DMS53 treated with DMSO at 0.1 percent for 48 hours (cell line): ENCODE data around the gene FLVCR1.
A peak's percentile ranks its signal among the peaks of the same experiment; 100 is the strongest.
"Not testable (repeated sequence)": the region's sequence is repeated elsewhere in the genome, so short reads cannot be mapped to it uniquely, and the experiment has no call there.

Experiments
- DNase-seq: peaks from one replicate; lab custom pipeline; 2025; ENCODE audit not compliant: unreplicated experiment; lab: John Stamatoyannopoulos, UW

The FLVCR1 gene

DNA sequence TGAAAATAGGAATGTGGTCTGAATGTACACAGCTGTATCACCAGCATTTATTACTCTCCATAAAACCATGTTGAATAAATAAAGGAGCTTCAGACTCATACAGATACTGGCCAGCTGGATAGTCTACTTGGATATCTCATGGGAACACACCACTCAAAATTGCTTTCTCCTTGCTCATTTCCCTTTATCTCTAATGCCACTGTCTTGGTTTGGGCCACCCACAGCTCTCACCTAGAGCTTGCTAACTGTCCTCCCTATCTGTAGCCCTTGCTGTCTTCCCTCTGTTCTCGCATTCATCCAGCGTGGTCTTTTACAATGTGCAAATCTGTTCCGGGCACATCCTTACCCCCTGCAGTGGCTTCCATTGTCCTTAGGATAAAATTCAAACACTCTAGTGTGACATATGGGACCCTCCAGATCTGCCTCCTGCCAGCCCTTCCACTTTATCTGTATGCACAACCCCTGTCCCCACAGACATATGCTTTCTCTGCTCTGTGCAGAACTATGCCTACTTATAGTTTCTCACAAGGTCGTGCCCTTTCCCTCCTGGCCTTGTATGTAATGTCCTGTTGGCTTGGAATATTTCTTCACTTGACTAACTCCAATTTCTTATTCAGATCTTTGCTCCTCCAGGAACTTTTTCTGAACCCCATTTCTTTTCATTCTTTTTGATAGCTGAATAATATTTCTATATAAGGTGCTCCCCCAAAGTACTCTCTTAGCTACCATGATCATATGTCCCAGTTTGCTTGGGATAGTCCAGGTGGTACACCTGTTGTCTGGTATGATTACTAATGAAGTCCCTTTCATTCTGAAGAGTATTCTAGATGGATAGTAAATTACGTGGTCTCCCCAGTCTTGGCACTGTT is 2.9 kb downstream of the FLVCR1 start:
- DNase-seq, result no peak

GRCh38 chr1:212862111-212862690 is 4.1 kb downstream of the FLVCR1 start:
- DNase-seq, result no peak

DNA sequence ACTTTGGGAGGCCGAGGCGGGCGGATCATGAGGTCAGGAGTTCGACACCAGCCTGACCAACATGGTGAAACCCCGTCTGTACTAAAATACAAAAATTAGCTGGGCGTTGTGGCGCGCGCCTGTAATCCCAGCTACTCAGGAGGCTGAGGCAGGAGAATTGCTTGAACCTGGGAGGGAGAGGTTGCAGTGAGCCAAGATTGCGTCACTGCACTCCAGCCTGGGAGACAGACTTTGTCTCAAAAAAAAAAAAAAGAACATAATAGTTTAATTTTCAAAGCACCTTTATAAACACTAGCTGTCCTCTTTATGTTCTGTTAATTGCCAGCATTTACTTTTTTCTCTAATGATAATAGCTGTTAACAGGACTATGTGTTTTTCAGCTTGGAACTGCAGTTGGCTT is 5.3 kb downstream of the FLVCR1 start:
- not testable (repeated sequence) for DNase-seq

DNA sequence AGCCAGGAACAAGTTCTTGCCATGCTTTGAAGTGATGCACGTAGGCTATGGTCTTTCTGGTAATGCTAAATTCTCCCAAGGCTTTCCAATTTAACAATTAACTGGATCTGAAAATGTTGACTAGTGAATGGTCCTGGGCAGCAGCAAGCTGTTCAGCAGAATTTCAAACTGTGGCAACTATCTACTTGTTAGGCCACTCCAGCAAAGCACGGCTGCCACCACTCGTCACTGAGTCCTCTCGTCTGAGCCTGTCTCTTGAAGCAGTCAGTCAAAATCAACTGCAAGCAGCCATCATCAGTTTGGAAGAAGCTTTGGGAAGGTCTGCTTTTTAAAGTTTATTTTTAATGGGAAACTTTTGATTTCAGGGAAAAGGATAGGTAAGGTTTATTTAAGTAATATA is 6.1 kb downstream of the FLVCR1 start:
- DNase-seq, result no peak

DNA sequence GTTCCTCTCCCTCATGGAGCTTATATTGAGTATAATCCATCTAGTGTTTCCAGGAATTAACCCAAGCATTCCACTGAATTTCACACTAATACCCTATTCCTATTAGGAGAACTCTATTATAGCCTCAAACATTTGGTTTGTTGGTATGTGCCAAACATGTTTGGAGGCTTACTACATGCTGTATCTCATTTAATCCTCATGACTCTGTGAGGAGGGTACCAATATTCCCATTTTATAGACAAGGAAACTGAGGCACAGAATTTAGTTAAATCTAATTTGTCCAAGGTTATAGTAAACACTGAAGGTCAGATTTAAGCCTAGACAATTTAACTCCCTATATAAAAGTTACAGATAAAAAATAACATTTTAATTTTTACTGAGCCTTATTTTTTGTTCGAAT is 9.1 kb downstream of the FLVCR1 start:
- no peak for DNase-seq

- no peak for DNase-seq
These were observed 13.9 kb downstream of the FLVCR1 start for GRCh38 chr1:212871976-212872375.

DNA sequence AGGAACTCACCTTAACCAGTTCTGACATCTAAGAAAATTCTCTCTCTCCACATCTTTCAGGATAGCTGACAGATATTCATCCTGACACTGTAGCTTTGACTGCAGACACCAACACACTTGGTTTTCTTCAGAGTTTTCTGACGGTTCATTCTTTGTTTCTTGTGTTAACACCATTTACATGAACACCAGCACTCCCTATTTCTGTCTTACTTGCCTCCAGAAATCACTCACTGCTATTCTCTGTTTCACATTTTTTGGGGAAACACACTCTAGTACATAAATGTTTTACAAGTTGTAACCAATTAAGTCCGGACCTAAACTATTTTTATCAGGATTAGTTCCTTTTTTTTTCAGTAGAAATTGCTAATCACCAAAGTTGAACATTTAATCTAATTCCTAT is 15.4 kb downstream of the FLVCR1 start:
- DNase-seq, result no peak

DNA sequence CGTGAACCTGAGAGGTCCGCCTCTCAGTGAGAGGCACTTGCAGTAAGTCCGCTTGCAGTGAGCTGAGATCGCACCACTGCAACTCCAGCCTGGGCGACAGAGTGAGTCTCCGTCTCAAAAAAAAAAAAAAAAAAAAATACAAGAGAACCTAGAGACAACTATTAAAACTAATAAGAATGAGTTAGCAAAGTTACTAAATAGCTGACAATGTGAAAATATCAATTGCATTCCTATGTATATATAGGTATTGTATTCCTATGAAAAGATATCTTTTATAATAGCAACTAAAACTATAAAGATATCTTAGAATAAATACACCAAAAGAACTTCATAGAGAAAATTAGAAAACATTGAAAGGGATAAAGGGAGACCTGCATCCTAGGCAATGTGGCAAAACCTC is 20.3 kb downstream of the FLVCR1 start:
- DNase-seq, result no peak

- no peak for DNase-seq
These were observed 22.0 kb downstream of the FLVCR1 start for GRCh38 chr1:212879947-212880690.

DNA sequence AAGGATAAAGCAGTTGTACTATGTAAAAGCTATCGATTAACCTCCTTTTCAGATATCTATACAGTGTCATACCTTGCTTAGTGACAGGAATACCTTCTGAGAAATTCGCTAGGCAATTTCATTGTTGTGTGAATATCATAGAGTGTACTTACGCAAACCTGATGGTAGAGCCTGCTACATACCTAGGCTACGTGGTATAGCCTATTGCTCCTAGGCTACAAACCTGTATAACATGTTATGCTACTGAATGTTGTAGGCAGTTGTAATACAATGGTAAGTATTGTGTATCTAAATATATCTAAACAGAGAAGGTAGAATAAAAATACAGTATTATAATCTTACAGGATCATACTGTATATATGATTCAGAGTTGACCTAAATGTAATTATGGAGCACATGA is 26.5 kb downstream of the FLVCR1 start:
- no peak for DNase-seq

GRCh38 chr1:212892108-212892507 is 34.0 kb downstream of the FLVCR1 start:
- DNase-seq, result no peak

GRCh38 chr1:212899845-212900244 is 41.8 kb downstream of the FLVCR1 start:
- DNase-seq, result peak; percentile 85

DNA sequence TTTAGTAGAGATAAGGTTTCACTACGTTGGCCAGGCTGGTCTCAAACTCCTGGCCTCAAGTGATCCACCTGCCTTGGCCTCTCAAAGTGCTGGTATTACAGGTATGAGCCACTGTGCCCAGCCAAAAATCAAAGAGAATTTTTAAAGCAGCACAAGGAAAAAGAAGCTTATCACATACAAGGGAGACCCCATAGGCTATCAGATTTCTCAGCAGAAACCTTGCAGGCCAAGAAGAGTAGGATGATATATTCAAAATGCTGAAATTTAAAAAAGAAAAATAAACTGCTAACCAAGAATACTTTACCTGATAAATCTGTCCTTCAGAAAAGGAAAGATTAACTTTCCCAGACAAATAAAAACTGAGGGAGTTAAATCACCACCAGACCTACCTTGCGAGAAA is 43.2 kb downstream of the FLVCR1 start:
- no peak for DNase-seq

- DNase-seq, result no peak
These were observed 44.0 kb downstream of the FLVCR1 start for GRCh38 chr1:212902054-212902453.

- no peak for DNase-seq
These were observed 45.6 kb downstream of the FLVCR1 start for GRCh38 chr1:212903664-212904063.

GRCh38 chr1:212908071-212908470 is 50.0 kb downstream of the FLVCR1 start:
- not testable (repeated sequence) for DNase-seq

GRCh38 chr1:212908971-212909370 is 50.9 kb downstream of the FLVCR1 start:
- DNase-seq, result no peak

DNA sequence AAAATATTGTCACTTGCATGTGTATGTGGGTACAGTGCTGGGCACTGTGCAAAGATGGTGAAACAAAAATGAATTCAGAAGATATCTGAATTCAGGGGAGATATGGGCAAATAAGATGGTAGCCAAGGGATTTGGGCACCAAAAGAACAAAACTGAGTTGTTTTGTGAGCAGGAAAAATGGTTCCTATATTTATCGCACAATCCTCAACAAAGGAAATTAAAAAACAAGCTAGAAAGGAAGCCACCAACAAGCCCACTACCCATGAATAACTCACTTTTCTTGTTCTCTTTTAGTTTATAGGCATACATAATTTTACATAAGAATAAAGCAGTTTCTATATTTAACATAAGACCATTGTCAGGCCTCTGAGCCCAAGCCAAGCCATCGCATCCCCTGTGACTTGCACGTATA is 51.6 kb downstream of the FLVCR1 start:
- no peak for DNase-seq

DNA sequence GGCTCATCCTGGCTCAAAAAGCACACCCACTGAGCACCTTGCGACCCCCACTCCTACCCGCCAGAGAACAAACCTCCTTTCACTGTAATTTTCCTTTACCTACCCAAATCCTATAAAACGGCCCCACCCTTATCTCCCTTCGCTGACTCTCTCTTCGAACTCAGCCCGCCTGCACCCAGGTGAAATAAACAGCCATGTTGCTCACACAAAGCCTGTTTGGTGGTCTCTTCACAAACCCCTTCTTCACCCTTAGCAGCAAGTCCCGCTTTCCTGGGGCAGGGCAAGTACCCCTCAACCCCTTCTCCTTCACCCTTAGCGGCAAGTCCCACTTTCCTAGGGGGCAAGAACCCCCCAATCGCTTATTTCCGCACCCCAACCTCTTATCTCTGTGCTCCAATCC is 52.1 kb downstream of the FLVCR1 start:
- DNase-seq, result not testable (repeated sequence)

DNA sequence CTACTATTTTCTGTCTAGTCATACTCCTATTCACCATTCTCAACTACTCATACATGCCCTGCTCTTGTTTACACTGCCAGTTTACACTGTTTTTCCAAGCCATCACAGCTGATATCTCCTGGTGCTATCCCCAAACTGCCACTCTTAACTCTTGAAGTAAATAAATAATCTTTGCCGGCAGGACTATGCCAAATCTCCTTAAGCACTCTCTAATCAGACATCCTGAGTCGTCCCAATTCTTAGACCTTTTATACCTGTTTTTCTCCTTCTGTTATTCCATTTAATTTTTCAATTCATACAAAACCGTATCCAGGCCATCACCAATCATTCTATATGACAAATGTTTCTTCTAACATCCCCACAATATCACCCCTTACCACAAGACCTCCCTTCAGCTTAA is 55.6 kb downstream of the FLVCR1 start:
- DNase-seq, result not testable (repeated sequence)

DNA sequence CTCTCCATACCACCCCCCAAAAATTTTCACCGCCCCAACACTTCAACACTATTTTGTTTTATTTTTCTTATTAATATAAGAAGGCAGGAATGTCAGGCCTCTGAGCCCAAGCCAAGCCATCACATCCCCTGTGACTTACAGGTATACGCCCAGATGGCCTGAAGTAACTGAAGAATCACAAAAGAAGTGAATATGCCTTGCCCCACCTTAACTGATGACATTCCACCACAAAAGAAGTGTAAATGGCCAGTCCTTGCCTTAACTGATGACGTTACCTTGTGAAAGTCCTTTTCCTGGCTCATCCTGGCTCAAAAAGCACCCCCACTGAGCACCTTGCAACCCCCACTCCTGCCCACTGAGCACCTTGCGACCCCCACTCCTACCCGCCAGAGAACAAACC is 56.0 kb downstream of the FLVCR1 start:
- DNase-seq, result not testable (repeated sequence)

- no peak for DNase-seq
These were observed 56.7 kb downstream of the FLVCR1 start for GRCh38 chr1:212914789-212915188.
